NCI-H1930 (cell line): ENCODE data around the gene MALAT1.

ENCODE experiments used
- DNase-seq, 2 experiments: peaks; one replicate each; lab custom pipeline; 2025; lab: John Stamatoyannopoulos, UW

Gene MALAT1

DNA sequence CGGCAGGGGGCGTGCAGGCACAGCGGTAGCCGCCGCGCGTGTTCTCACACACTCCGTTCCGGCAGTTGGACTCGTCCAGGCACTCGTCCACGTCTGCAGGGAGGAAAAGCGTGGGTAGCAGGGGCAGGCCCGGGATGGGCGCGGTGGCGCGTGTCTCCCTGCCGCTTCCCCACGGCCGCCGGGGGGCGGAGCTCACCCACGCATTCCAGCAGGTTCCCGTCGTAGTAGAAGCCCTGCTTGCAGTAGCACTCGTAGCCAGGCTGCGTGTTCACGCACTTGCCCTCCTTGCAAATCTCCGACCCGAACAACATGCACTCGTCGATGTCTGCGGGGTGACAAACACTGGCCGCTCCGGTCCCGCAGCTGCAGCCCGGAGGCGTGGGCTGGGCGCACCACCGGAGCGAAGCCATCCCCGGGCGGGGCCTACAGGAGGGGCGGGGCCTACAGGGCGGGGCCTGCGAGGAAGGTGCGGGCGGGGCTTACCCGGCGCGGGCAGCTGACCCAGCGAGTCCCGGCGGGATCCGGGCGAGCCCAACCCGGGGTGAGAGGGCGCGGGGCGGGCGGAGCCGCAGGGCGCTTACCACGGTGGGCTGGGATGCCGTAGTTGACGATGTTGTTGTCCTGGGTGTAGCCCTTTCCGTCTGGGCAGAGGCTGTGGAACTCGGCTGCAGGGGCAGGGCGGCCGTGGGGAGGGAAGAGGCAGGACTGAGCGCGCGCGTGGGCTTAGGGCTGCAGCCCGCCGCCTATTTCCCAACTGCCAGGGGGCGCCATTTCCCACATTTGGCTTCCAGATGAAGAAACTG is 41.6 kb downstream of the MALAT1 start:
- peak; percentile 67 to 70 for DNase-seq

DNA sequence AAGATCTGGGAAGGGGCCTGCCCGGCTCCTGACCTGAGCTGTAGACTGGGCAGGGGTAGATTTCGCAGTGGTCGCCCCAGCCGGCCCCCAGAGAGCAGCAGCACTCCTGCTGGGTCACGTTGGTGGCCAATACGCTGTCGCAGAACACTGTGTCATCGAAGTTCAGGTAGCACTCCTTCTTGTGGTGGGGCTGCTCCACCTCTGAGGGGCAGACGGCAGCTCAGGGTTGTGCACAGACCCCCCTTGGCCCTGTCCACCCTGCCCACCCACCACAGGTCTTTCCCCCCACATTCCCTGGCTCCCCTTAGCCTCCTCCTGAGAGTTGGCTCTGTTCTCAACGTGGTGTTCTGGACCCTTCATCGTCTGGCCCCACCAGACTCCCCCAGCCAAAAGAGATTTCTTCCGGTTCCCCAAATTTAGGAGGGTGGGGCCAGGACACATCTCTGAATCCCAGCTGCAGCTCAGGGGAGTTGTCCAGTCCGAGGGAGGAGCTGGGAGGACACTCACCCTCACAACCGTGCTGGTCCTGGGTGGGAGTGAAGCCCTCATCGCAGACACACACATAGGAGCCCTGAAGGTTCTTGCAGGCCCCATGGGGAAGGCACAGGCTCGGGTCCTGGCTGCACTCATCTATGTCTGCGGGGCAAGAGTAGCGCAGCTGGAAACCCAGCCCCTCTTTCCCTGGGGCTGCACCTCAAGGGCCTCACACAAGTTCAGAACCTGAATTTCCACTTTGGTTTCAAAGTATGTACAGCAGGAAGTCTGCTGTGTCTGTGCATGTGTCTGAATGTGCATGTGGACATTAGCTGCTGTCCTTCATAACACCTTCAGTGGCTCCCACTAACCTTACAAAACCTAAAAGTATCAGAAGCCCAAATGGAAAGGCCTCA is 42.5 kb downstream of the MALAT1 start:
- no peak for DNase-seq

DNA sequence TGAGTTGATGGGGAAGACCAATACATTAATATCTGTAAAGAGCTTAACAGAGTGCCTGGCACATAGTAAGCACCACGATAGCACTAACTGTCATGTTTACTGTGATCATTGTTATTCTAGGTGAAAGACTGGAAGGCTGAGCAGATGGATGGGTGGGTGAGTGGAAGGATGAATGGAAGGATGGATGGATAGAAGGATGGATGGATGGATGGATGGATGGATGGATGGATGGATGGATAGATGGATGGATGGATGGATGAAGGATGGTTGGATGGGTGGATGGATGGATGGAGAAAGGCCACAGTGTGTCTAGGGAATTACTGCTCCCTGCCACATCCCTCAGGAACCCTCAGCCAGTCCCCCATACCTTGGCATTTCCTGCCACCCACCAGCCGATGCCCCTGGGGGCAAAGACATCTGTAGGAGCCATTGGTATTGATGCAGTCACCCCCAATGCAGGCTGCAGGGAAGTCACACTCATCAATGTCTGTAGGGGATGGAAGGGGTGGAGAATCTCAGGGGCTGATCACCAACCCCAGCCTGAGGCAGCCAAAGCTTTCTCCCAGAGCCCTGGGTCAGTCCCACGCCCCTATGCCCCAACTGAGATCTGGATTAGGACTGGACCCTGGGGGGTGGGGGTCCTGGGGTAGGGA is 44.0 kb downstream of the MALAT1 start:
- DNase-seq: no peak

DNA sequence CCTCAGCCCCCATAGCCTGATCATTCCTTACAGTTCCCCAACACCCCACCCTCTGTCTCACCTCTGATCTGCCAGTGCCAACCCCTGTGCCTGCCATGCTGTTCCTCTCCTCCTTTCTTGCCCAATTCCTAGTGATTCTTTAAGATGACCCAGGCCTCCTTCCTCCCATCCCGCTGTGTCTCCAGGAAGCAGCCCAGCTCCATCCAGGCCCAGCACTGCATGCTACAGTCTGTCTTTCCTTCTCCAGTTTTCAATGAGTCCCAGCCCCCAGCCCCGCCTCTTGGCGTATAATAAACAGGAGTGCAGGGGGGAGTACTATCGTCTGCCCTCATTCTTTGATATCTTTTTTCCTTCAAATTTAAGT is 47.0 kb downstream of the MALAT1 start:
- no peak for DNase-seq

DNA sequence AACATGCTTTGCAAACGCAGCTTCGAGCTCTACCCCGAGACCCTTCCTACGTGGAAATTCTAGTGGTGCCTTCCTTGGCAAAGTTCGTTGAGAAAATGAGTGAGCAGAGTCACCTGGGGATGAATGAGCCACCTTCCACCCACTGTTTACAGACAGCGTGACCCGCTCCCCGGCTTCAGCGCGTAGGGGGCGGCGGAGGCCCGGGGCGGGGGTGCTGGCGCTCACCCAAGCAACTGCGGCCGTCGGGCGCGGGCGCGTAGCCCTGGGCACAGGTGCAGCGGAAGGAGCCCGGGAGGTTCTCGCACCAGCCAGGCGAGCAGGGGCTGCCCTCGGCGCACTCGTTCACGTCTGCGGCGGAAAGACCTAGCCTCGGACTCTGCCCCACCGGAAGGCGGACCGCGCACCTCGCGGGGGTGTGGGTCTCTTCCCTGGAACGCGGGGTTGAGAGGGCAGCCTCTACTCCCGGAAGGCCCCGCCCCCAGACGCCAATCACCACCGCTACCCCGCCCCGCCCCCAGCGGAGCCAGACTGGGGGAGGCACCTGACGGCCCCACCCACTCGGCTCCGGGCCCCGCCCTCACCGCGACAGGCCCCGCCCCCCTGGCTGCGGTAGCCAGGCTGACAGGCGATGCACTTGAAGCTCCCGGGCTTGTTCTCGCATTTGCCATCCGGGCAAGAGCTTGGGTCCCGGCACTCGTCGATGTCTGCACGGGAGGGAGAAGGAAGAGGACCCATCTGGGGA is 47.5 kb downstream of the MALAT1 start:
- peak; percentile 78 to 79 for DNase-seq

DNA sequence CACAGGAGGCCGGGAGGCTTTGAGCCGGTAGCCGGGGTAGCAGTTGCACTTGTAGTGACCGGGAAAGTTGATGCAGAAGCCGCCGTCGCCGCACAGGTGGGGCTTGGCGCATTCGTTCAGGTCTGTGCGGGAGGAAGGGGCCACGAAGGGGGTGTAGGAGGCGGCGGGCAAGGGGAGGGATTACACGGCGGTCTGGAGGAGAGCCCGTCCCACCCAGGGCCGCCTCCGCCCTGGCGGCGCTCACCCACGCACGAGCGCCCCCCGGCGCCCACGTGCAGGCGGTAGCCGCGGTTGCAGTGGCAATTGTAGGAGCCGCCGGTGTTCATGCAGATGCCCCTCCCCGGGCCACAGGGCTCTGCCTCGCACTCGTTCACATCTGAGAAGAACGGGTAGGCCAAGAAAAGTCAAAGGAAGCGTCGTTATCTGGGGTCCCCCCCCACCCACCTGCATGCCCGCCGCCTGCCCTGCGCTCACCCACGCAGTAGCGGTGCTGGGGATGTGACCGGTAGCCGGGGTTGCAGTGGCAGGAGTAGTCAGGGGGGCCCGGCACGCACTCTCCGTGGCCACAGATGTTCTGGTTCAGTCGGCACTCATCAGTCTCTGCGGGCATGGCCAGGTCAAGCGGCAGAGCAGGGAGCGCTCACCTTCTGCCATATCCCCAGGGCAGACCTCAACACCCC is 48.7 kb downstream of the MALAT1 start:
- no peak for DNase-seq

DNA sequence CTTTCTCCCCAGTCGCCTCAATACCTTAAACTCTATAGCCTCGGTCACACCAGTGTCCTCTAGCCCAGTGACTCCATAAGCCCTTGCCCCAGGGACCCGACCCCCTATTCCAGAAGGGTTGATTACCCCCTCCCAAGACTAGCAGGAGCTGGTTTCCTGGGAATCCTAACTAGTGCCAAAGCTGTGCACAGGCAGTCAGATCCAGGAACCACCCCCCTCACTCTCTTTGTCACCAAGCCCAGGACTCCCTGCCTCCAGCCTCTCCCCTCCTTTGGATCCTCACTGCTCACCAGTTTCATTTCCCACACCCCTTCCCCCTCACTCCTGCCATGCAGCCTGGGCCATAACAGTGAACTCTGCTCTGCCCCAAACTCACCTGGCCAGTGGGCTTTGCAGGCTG is 49.5 kb downstream of the MALAT1 start:
- no peak for DNase-seq

DNA sequence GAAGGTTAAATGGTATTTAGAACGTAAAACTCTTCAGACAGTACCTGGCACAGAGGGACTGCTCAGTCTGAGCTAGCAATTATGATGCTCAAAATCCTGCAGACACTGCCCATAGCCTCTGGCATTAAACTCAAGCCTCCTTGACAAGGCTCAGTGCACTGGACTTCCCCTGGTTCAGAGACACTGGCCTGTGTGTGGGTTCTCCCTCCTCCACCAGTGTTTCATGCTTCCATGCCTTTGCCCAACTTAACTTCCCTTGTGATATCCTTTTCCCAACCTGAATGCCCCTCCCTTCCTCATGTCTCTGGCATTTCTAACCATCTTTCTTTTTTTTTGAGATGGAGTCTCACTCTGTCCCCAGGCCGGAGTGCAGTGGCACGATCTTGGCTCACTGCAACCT is 50.3 kb downstream of the MALAT1 start:
- no peak for DNase-seq

DNA sequence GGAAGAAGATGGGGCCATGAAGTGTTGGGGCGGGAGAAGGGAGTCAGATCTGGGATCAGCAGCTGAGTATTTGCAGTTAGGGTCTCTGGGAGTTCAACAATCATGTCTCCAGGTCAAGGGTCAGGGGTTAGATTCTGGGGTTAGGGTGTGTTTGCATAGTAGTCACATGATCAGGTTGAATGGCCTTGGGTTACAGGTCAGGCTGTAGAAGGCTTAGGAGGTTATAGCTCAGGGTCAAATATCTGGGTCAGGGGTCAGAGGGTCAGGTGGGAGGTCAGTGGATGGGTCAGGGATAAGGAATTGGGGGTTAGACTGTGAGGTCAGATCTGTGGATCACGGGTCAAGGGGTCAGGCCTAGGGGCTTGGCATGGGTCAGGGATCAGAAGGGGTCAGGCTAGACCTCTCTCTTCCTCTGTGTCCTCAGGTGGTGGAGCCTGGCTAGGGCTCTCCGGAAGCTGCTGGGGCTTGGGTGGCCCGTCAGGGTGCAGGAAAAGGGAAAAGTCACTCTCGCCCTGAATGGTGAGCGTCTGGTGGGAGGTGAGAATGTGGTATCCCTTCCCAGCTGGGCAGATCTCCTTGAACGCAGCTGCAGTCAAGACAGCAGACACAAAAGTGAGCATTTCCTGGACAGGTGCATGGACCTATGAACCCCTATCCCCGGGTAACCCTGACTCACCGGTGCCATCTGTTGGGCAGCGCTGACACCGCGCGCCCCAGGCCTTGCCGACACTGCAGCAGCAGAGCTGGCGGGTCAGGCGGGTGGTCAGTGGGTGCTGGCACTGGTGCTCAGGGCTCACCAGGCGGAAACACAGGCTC is 52.9 kb downstream of the MALAT1 start:
- DNase-seq: peak; percentile 25 to 28

DNA sequence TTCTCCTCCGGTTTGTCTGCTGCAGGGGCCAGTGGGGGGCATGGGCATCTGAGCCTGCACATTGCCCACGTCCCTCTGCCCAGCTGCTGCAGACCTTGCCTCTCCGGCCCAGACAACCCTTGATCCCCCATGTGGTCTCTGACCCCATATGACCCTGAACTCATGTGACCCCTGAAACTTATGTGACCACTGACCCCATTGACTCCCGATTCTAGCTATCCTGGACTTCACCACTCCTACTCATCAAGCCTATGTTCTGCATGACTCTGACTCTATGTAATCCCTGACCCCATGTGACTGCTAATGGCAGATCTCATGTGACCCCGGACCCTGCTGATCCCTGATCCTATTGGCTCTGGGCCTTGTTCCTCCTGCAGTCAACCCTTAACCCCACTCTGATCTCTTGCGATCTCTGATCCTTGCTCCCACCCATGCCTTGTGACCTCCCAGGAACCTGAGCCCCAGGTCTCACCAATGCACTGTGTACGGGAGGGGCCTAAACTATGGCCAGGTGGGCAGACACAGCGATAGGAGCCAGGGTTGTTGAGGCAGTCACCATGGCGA is 53.6 kb downstream of the MALAT1 start:
- no peak for DNase-seq

DNA sequence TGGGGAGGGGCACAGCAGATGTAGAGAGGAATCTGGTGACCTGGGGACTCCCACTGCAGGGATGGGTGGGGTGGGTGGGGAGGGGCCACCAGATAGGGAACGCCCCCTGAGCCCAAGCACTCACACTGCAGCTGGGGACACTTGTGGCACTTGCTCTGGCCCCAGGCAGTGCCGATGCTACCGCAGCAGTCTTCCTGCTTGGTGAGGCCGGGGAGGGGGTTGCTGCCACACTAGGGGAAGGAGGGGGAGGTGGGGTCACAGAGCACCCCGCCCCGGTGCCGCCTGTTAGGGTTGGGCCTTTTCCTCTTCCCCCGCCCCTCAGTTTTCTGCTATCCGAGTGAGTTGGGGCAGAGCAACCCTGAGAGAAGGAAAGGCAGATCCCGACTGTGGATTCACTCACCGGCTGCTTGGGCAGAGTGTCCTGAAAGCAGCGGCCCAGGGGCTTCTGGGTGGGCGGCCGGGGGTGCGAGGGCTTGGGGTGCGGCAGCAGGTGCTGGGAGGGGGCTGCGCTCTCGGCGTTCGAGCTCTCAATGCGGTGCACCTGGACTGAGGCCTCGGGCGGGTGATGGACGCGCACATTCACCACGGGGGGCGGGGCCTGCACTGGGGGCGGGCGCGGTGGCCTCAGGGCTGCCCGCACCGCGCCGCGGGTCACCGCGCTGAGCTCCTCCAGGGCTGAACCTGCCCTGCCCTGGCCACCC is 54.6 kb downstream of the MALAT1 start:
- DNase-seq: no peak

DNA sequence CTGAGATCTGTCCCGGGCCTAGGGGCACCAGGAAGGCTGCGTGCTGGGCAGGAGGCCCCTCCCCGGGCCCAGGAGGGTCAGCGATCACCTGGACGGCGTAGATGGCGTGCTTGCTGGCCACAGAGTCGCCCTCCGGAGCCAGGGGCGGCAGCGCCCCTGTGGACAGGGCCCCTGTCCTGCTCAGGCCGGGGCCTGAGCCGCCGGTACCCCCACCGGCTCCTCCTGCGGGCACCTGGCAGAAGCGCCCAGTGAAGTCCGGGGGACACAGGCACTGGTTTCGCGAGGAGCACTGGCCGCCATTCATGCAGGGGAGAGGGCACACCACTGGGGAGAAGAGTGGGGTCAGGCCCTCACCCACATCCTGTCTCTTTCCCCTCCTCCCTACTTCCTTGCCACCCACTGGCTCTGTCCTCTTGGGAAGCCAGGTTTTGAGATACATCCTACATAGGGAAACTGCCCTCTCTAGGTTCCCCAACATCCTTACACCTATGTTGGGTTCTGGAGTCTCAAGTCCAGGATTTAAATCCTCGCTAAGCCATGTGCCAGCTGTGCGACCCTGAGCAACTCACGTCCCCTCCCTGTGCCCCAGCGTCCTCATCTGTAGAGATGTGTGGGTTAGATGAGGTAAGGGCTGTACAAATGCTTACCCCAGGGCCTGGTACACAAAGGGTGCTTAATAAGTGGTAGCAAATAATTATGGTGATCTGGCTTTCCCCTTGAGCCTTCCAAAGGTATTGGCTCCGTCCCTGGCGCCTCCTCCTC is 55.4 kb downstream of the MALAT1 start:
- DNase-seq: no peak

DNA sequence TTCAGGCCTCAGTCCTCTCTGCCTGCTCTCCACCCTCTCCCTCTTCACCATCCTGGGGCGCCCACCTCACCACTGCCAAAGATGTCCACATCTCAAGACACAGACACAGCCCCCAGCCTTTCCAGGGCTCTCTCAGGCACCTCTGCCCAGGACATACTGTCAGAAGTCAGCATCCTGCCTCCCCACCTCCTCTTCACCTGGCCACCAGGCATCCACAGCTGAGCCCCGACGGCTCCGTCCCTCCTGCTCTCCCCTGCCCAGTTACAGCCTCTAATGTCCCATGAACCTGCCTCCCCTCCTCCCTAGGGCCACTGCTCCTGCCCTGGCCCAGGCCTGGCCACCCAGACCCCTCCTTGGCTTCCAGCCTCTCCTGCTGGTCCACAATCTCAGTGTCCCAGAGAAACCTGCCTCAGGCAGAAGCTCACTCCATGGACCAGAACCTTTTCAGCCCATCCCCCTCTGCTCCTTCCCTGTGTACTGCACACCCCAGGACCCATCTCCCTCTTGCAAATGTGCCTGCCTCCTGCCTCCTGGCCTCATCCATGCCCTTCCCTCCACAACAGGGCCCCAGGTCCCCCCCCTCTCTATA is 56.1 kb downstream of the MALAT1 start:
- DNase-seq: no peak

DNA sequence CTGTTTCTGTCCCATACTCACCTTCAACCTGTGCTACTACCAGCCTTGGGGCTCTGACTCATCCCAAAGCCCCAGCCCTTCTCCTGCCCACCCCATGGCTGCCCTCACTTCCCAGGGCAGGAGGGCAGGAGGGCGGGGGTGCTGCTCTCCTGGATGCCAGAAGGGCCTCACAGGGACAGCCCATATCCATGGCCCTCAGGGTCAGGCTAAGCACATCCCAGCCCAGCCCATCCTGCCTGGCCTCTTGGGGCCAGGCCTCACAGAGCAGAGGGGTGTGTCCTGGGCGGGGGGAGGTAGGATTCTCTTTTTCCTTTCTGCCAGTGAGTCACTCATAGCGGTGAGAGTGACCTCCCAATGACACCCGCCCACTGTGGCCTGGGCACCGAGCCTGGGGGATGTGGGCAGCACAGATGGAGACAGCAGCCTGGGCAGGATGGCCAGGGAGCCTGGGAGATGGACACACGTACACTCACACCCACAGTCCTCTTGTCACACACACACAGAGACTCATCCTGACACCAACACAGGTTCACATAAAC is 56.9 kb downstream of the MALAT1 start:
- no peak for DNase-seq
